CD4-positive, alpha-beta T cell treated with Interleukin-15 for 1 hour (primary cell): ENCODE measurements around the gene GPR25.

Experiments
- DNase-seq: peaks from one replicate; pipeline ENCODE4 v3.0.0-alpha.2; 2020

The GPR25 gene

GRCh38 chr1:200872446-200873115, at the start of gene GPR25:
GPR25 (plus strand) TSS chr1:200872981; CDS start chr1:200873038, 57 bp downstream.
- DNase-seq: no peak

- DNase-seq: no peak
These were observed 41.7 kb upstream of the GPR25 start for GRCh38 chr1:200831091-200831490.

DNA sequence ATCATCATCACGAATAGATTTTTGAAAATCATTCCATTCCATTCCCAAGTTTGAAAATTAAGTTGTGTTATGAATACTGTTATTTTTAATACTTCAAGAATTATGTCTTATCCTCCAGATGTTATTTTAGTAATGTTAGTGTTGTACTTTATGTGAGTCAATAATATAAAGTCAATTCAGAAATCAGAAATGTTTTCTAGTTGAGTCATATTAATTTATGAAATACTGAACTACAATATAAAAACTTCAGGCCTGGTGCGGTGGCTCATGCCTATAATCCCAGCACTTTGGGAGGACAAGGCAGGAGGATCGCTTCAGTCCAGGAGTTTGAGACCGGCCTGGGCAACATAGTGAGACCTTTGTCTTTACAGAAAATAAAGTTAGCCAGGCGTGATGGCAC, 38.4 kb upstream of the GPR25 start:
- DNase-seq: no peak

- DNase-seq: no peak
These were observed 36.6 kb upstream of the GPR25 start for GRCh38 chr1:200836213-200836612.

DNA sequence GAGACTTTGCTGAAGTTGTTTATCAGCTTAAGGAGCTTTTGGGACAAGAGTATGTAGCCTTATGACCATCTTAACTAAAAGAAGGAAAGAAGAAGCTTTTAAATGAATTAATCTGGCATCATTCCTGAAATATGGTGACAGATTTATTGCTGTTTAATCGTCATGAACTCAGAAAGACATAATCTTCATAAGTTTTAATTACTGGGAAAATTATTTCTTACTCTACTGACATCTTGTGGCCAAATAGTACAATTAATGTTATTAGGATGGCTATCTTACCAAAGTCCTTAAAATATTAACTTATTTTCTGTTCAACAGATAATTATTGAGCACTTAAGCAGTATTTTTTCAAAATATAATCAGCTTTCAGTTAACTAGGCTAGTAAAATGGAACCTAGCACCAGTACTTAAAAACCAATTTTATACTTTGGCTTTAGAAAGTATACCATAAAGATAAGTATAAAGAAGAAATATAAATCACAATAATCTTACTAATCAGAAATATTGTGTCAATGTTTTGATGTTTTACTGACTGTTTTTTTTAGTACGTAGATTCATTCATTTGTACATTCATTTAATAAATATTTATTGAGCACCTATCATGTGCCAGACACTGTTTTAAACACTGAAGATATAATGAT, 34.7 kb upstream of the GPR25 start:
- no peak for DNase-seq

GRCh38 chr1:200838676-200839445, 33.9 kb upstream of the GPR25 start:
- no peak for DNase-seq

DNA sequence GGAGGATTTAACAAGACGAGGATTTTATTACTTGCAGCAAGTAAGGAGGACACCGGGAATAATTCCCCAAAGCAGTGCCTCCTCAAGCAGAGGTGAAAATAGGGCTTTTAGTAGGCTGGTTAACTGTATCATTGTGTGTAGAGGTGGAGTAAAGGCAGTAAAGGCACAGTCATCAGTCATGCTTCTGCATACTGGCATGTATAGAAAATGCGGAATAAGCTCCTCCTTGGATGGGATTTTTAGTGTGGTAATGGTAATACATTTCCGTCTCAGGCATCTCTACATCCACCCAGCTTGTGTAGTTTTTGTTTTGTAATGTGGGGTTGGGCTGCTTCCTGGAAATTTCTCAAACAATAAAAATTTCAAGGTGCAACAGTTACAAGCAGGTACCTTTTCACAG, 27.4 kb upstream of the GPR25 start:
- no peak for DNase-seq

- no peak for DNase-seq
These were observed 26.4 kb upstream of the GPR25 start for GRCh38 chr1:200846398-200846797.

DNA sequence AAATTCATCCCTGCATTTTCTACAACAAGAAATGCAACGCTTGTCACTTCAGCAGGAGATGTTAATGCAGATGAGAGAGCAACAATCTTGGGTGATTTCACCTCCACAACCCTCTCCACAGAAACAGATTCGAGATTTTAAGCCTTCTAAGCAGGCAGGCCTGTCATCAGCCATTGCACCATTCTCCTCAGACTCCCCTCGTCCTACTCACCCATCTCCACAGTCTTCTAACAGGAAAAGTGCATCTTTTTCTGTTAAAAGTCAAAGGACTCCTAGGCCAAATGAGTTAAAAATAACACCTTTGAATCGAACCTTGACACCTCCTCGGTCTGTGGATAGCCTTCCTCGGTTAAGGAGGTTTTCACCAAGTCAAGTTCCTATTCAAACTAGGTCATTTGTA, 23.4 kb upstream of the GPR25 start:
- no peak for DNase-seq

DNA sequence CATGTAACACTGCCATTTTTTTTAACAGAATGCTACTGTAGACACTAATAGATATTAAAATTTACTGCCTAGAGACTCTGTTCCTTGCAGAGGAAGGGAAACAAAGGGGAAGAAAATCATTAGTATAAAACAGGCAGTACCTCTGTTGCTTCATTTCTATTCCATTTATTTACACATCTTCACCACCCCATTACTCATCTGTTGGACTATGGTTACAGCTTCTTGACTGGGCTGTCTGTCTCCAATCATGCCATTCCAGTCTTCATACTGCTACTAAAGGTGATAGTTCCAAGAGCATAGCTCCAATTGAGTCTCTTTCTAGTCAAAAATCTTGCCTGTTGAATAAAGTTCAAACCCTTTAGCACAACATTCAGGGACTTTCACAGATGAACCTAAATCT, 22.2 kb upstream of the GPR25 start:
- DNase-seq: no peak

- no peak for DNase-seq
These were observed 15.9 kb upstream of the GPR25 start for GRCh38 chr1:200856716-200857357.

DNA sequence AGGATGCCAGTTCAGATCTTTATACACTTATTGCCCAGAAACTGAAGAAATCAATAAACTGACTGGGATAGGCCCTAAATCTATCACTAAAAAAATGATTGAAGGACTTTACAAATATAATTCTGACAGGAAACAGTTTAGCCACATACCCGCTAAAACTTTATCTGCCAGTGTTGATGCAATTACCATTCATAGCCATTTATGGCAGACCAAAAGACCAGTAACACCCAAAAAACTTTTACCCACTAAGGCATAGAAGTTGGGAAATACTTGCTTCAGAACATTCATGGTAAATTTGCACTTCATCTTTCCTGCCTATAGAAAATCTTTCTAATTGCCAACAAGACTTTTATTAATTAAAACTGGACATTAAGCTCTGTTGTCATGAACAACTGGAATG, 15.0 kb upstream of the GPR25 start:
- DNase-seq: no peak

DNA sequence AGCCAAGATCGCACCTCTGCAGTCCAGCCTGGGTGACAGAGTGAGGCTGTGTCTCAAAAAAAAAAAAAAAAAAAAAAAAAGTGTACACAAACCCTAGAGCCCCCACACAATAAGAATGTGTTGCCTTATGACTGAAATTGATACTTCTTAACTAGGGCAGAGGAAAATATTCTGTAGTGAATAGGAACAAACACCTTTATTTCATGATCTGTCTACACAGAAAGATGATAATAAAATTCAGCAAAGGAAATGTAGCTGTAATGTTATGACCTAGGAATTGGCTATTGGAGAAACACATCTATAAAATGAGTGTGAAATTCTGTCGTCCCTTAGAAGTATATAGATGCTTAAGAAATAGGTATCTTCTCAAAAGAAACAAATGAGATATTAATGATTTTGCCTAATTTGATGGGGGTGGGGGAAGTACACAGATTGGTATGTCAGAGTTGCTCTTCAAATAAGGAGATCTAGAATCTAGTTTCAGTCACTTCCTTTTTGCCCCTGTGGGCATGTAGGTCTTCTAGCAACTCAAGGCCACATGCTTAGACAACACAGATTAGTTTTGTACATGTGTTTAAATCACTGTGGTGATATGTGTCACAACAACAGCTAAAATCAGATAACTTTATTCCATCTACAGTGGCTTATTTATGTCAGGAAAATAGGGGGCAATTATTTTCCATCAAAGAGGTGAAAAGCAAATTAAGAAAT, 10.7 kb upstream of the GPR25 start:
- DNase-seq: no peak

DNA sequence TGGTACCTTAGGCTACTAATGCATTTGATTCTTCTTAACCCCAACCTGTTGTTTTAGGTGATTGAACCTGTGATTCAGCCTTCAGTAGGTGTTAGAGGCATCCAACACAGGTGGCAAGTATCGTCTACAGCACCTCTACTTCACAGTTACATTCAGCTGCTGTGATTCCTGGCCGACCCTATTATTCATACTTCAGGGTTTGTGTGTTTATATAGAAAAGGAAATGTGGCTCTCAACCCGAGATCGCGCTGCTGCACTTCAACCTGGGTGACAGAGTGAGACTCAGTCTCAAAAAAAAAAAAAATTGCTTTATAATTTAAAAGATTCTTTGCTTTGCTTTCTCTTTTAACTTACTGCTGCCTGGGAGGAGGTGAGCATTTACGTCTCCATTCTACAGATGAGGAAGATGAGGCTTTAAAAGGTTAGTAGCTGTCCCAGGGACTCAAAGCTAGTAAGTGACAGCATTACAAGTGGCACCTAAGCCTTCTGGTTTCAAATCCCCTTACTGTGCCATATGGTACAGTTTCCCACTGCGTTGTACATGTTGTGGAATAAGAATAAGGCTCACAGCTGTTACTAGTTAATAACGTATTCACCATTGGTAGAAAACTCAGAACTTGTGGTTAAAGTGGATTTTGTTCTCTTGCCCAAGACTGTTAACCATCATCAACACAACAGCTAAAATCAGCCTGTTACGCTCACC, 9.9 kb upstream of the GPR25 start:
- DNase-seq: no peak

GRCh38 chr1:200866116-200866515, 6.7 kb upstream of the GPR25 start:
- DNase-seq: no peak

GRCh38 chr1:200866521-200866920, 6.3 kb upstream of the GPR25 start:
- DNase-seq: no peak

DNA sequence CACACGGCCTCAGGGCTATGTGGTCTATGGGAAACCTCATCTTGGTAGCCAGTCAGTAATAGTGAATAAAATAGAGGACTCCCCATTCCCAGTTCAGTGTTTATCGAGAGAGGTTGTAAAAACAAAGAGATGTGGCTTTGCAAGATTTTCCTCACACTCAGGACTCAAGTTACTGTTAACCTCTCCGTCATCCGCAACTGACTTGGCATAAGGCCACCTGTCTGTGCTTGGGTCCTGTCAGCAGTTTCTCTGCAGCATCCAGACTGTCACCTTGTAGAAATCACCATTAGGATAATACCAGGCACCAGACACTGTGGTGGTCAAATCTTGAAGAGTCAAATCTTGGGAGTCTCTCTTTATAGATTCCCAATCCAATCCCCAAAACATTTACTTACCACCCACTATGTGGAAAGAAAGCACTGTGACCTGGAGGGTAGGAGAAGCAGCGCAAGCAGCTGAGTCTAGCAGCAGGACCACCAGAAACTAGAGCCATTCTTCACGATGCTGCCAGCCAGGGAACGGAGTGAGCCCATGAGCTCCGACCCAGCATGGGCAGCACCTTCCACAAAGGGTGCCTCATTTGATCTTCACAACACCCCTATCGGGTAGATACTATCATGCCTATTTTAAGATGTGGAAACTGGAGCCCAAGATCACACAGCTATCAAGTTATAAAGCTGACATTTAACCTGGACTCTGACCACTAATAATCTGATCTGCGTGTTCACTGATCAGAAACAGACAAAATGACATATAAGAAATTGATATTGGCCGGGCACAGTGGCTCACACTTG, 5.6 kb upstream of the GPR25 start:
- DNase-seq: no peak

DNA sequence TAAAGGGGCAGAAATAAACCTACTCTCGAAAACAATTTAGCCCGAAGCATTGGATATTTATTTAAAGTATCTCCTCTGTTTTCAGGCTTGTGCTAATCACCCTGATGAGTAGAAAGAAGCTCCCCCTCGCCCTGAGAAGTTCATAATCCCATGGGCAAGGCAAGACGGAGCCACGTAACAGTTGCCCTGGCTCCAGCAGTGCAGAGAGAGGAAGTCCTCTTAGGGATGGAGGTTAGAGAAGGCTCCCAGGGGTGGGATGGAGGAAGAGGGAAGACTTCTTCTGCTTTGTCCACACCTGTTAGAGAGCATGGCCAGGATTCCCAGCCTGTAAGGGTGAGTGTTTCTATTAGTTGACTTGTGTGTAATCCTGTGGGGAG, 3.4 kb upstream of the GPR25 start:
- DNase-seq: no peak

GRCh38 chr1:200869753-200870391, 2.9 kb upstream of the GPR25 start:
- no peak for DNase-seq

DNA sequence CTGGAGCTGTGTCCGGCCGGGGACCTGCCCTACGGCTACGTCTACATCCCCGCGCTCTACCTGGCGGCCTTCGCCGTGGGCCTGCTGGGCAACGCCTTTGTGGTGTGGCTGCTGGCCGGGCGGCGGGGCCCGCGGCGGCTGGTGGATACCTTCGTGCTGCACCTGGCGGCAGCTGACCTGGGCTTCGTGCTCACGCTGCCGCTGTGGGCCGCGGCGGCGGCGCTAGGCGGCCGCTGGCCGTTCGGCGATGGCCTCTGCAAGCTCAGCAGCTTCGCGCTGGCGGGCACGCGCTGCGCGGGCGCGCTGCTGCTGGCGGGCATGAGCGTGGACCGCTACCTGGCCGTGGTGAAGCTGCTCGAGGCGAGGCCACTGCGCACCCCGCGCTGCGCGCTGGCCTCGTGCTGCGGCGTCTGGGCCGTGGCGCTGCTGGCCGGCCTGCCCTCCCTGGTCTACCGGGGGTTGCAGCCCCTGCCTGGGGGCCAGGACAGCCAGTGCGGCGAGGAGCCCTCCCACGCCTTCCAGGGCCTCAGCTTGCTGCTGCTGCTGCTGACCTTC, 412 bp downstream of the GPR25 start:
- DNase-seq: no peak
